ENCODE data around the gene ATRNL1. TPM values are rescaled to one million over a fixed set of nuclear protein-coding genes. Genes with fewer than 3 reads are reported as not detected.

The ATRNL1 gene
- polyA plus RNA-seq, 1 of the 3 experiments (the other 2 are of a cell fraction), result 0.67 TPM

DNA sequence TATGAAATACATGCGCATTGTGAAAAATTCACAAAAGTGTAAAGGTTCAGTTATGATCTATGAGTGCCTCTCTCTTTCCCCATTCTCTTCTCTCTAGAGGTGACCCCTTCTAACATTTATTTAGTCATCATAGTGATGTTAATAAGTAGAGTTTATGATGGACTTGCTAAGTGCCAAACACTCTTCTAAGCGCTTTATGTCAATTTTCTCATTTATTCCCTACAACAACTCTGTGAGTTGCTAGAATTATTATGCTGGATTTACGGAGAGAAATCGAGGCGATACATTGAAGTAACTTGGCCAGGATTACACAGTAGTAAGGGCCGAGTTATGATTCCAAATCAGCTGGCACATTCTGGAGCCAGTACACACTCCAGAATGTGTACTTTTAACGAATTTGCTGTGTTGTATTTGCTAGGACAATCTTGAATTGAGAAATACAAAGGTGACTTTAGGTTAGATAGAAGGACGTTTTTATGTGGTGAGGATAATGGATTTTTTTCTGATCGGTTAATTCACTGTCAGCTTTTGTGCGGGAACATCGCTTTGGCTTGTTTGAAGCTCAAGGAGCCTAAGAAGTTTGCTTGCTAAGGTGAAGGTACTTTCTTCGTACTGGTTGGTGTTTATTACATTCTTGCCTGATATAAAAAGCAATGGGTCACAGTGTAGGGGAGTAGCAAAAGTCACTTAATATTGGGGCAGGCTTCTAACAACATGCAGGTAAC lies 1.4 kb downstream of the ATRNL1 start:
- Histone ChIP-seq H3K9me2 (no peaks in the 10 kb centered on the region), H3K79me2 (ENCODE audit: insufficient read depth) (no peaks in the 10 kb centered on the region), H3K27ac (ENCODE audit: low read depth in 2 of 2, low read length in 1 of 2) (no peak overlapping the region; a peak in 1 of 4 replicates), H3K4me3 (ENCODE audit: low read depth in 2 of 2, low read length in 1 of 2) (peak overlapping the region; percentile 66 to 71; a peak in 3 of 4 replicates), H3K4me2 (peak overlapping the region; percentile 92; the same call in 1 of the 2 replicates), H3F3A (replicated peaks; ENCODE audit: insufficient read depth) (peaks cover 7% of the 10 kb centered on the region), H3K9ac (no peak overlapping the region), H3K4me1 (ENCODE audit: control insufficient read depth in 1 of 2, insufficient read depth in 2 of 2, low read depth in 1 of 2, low read length in 1 of 2) (no peaks in the 10 kb centered on the region; a peak in 2 of 4 replicates), H4K20me1 (ENCODE audit: insufficient read depth) (no peaks in the 10 kb centered on the region), H2AFZ (ENCODE audit: low read depth) (no peak overlapping the region), H3K9me3 (no peaks in the 10 kb centered on the region), H3K36me3 (replicated peaks in 1 of 2; ENCODE audit: control insufficient read depth in 1 of 2, insufficient read depth in 2 of 2, low read length in 1 of 2) (no peaks in the 10 kb centered on the region), H3K27me3 (ENCODE audit: insufficient read depth) (peaks cover 22% of the 10 kb centered on the region; the same call in 1 of the 2 replicates)
- ChIA-PET CTCF (interaction anchor here (0.8 to 5.6 kb wide), 10 partner anchors 11 to 217 kb away, joined by 3 to 55 read pairs (median 4); no protein-coding TSS in a partner anchor), POLR2A (interaction anchor here (0.9 to 1.4 kb wide), 3 partner anchors 64 to 273 kb away, joined by 3 to 6 read pairs (median 3); partner anchors contain the start of gene FHIP2A)
- no peak for DNase-seq
- 30% methylated on average over 12 of the region's 12 CpGs for WGBS (ENCODE audit: low lambda C conversion rate)
- TF ChIP-seq, protein P1, sequence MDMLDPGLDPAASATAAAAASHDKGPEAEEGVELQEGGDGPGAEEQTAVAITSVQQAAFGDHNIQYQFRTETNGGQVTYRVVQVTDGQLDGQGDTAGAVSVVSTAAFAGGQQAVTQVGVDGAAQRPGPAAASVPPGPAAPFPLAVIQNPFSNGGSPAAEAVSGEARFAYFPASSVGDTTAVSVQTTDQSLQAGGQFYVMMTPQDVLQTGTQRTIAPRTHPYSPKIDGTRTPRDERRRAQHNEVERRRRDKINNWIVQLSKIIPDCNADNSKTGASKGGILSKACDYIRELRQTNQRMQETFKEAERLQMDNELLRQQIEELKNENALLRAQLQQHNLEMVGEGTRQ (IDR thresholded peaks at IDR 0.05; ENCODE audit: borderline replicate concordance, low read depth, low read length), result no peak
- TF ChIP-seq MXI1 (IDR thresholded peaks at IDR 0.05; ENCODE audit: low read depth, low read length) (0 out of 2 replicates have a peak, but pooled peaks have one; percentile 26), RCOR1 (IDR thresholded peaks at IDR 0.05; ENCODE audit: low read length) (0 out of 2 replicates have a peak, but pooled peaks have one; percentile 5)
- TF ChIP-seq, protein P2, sequence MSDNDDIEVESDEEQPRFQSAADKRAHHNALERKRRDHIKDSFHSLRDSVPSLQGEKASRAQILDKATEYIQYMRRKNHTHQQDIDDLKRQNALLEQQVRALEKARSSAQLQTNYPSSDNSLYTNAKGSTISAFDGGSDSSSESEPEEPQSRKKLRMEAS (IDR thresholded peaks at IDR 0.05; ENCODE audit: low read depth), result no peak
- TF ChIP-seq, protein P3, sequence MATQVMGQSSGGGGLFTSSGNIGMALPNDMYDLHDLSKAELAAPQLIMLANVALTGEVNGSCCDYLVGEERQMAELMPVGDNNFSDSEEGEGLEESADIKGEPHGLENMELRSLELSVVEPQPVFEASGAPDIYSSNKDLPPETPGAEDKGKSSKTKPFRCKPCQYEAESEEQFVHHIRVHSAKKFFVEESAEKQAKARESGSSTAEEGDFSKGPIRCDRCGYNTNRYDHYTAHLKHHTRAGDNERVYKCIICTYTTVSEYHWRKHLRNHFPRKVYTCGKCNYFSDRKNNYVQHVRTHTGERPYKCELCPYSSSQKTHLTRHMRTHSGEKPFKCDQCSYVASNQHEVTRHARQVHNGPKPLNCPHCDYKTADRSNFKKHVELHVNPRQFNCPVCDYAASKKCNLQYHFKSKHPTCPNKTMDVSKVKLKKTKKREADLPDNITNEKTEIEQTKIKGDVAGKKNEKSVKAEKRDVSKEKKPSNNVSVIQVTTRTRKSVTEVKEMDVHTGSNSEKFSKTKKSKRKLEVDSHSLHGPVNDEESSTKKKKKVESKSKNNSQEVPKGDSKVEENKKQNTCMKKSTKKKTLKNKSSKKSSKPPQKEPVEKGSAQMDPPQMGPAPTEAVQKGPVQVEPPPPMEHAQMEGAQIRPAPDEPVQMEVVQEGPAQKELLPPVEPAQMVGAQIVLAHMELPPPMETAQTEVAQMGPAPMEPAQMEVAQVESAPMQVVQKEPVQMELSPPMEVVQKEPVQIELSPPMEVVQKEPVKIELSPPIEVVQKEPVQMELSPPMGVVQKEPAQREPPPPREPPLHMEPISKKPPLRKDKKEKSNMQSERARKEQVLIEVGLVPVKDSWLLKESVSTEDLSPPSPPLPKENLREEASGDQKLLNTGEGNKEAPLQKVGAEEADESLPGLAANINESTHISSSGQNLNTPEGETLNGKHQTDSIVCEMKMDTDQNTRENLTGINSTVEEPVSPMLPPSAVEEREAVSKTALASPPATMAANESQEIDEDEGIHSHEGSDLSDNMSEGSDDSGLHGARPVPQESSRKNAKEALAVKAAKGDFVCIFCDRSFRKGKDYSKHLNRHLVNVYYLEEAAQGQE (IDR thresholded peaks at IDR 0.05; ENCODE audit: low read depth, low read length), result no peak

DNA sequence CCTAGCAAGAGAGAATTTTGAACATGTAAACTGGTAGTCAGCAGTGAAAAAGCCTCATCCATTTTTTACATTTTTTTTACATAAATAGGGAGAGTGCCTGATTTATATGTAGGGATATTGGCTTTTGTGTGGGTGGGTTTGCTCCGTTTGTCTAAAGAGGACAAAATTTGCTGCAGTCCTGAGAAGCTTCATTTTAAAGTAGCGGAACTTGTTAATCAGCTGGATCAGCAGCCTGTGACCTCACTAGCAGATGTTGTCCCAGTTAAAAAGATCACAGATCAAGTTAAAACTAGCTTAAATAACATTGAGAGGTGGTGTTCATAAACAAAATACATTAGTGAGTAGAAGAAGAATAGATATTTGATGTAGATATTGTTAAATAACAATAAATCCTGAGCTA lies 2.6 kb downstream of the ATRNL1 start:
- Histone ChIP-seq H2AFZ (ENCODE audit: low read depth) (no peak overlapping the region), H3K4me1 (ENCODE audit: control insufficient read depth in 1 of 2, insufficient read depth in 2 of 2, low read depth in 1 of 2, low read length in 1 of 2) (no peaks in the 10 kb centered on the region; a peak in 2 of 4 replicates), H4K20me1 (ENCODE audit: insufficient read depth) (no peaks in the 10 kb centered on the region), H3F3A (replicated peaks; ENCODE audit: insufficient read depth) (peaks cover 7% of the 10 kb centered on the region), H3K36me3 (replicated peaks in 1 of 2; ENCODE audit: control insufficient read depth in 1 of 2, insufficient read depth in 2 of 2, low read length in 1 of 2) (no peaks in the 10 kb centered on the region), H3K4me3 (ENCODE audit: low read depth in 2 of 2, low read length in 1 of 2) (no peak overlapping the region), H3K9ac (no peak overlapping the region), H3K9me2 (no peaks in the 10 kb centered on the region), H3K9me3 (no peaks in the 10 kb centered on the region), H3K27me3 (ENCODE audit: insufficient read depth) (peaks cover 22% of the 10 kb centered on the region; the same call in 1 of the 2 replicates), H3K27ac (ENCODE audit: low read depth in 2 of 2, low read length in 1 of 2) (no peak overlapping the region), H3K79me2 (ENCODE audit: insufficient read depth) (no peaks in the 10 kb centered on the region), H3K4me2 (no peak overlapping the region)
- 46% methylated on average over 2 of the region's 2 CpGs for WGBS (ENCODE audit: low lambda C conversion rate)
- ChIA-PET CTCF (interaction anchor here (0.7 to 5.6 kb wide), 5 partner anchors 10 to 274 kb away, joined by 3 to 55 read pairs (median 3); partner anchors contain the start of gene FHIP2A), POLR2A (no interaction called here)
- no peak for DNase-seq
- no peak for TF ChIP-seq CHD2 (IDR thresholded peaks at IDR 0.05; ENCODE audit: low read length, partially characterized antibody)
- TF ChIP-seq NRF1 (IDR thresholded peaks at IDR 0.05; ENCODE audit: low read depth, low read length), result no peak
- TF ChIP-seq EP300 (IDR thresholded peaks at IDR 0.05; ENCODE audit: borderline replicate concordance in 1 of 2, low read depth in 1 of 2, low read length in 1 of 2), result no peak
- TF ChIP-seq, protein P2 (IDR thresholded peaks at IDR 0.05; ENCODE audit: low read depth), result no peak
- TF ChIP-seq GATA2 (CRISPR knock-in tag; IDR thresholded peaks at IDR 0.05), result peak; percentile 44; the same call in 1 of the 2 replicates
